Breast epithelium (tissue), 4 donors: ENCODE results near the gene PDCD2L. TPM values are rescaled to one million over a fixed set of nuclear protein-coding genes. Genes with fewer than 3 reads are reported as not detected.

Experiments
- DNase-seq, 2 donors: peaks; one replicate each; pipeline ENCODE4 v3.0.0-alpha.2; 2019; ENCODE audit warnings: low spot score in 2 of 2
- H3K27ac ChIP-seq, 2 donors: fragments of 200-600 bp; sonication (generic) in 1 of 2; one replicate each; pipeline ENCODE4 v1.5.1; 2016 to 2019; ENCODE audit warnings: mild to moderate bottlenecking in 1 of 2
- H3K27me3 ChIP-seq, 2 donors: fragments of 200-600 bp; sonication (generic) in 1 of 2; one replicate each; pipeline versions ENCODE4 v1.5.1 to v1.6.0; 2017 to 2019; ENCODE audit warnings: control low read depth in 1 of 2, mild to moderate bottlenecking in 1 of 2
- H3K36me3 ChIP-seq: fragments of 200-600 bp; one replicate; pipeline ENCODE4 v1.5.1; 2019
- H3K4me1 ChIP-seq, 2 donors: fragments of 200-600 bp; sonication (generic); one replicate each; pipeline ENCODE4 v1.5.1; 2016 to 2019; ENCODE audit warnings: control low read depth in 1 of 2
- H3K4me3 ChIP-seq, 3 donors: fragments of 200-600 bp; sonication (generic); 1 replicate in 2 of 3; 2 replicates in 1 of 3; pipeline ENCODE4 v1.5.1; 2016 to 2019; ENCODE audit warnings: mild to moderate bottlenecking in 3 of 3, moderate library complexity in 2 of 3
- H3K9me3 ChIP-seq, 2 donors: fragments of 200-600 bp; sonication (generic) in 1 of 2; one replicate each; pipeline ENCODE4 v1.5.1; 2016 to 2019; ENCODE audit warnings: control low read depth in 1 of 2
- CTCF ChIP-seq, 3 donors: fragments of 450-650 bp; IDR thresholded peaks; one replicate each; pipeline ENCODE4 v1.5.1; 2016 to 2017; ENCODE audit warnings: antibody characterized with exemption in 3 of 3, mild to moderate bottlenecking in 3 of 3, moderate library complexity in 3 of 3
- POLR2A ChIP-seq: fragments of 450-650 bp; IDR thresholded peaks from one replicate; pipeline ENCODE4 v1.6.1; 2016; ENCODE audit warnings: antibody characterized with exemption, mild to moderate bottlenecking, moderate library complexity
- POLR2AphosphoS5 ChIP-seq, 3 donors: sonication (generic); formaldehyde crosslinking; IDR thresholded peaks; one replicate each; pipeline ENCODE4 v1.6.1; 2017; ENCODE audit warnings: antibody characterized with exemption in 3 of 3
- intact Hi-C: fragments of 100-400 bp; cut with DNase I; formaldehyde crosslinking; loops from one replicate; pipeline ENCODE4 v1.15.1; 2023; ENCODE audit warnings: low total_unique reads
- total RNA-seq, 3 donors: library from RNA; depleted of rRNA; stranded (reverse); fragments of >200 nt; gene quantifications; one replicate each; pipeline ENCODE4 v1.1.0, GENCODE V29; 2016

PDCD2L gene
- total RNA-seq, 3 donors from 2014 or later: 7.8 to 15.7 (median 10.9) TPM

- Histone ChIP-seq H3K4me3 (no peak overlapping the region), H3K4me1 (no peaks in the 10 kb centered on the region), H3K27me3 (no peaks in the 10 kb centered on the region), H3K27ac (peak overlapping the region in 1 of 2 donors; percentile 86), H3K9me3 (no peaks in the 10 kb centered on the region), H3K36me3 (no peaks in the 10 kb centered on the region)
- TF ChIP-seq POLR2A: no peak
- DNase-seq: no peak
- intact Hi-C loops: no loop called here
Measured at GRCh38 chr19:34360354-34360909, 43.8 kb upstream of the PDCD2L start.

- intact Hi-C loops: no loop called here
- Histone ChIP-seq H3K27me3 (no peaks in the 10 kb centered on the region), H3K36me3 (no peaks in the 10 kb centered on the region), H3K4me1 (peaks cover 0 to 4% of the 10 kb centered on the region in 2 donors), H3K4me3 (no peak overlapping the region), H3K9me3 (no peaks in the 10 kb centered on the region), H3K27ac (no peak overlapping the region)
- no peak for DNase-seq
- TF ChIP-seq POLR2A (no peak), POLR2AphosphoS5 (IDR thresholded peaks at IDR 0.05) (no peak), CTCF (IDR thresholded peaks at IDR 0.05) (no peak)
Measured at GRCh38 chr19:34362679-34363069, 41.5 kb upstream of the PDCD2L start.

- Histone ChIP-seq H3K9me3 (no peaks in the 10 kb centered on the region), H3K4me1 (peaks cover 0 to 4% of the 10 kb centered on the region in 2 donors), H3K36me3 (no peaks in the 10 kb centered on the region), H3K27me3 (no peaks in the 10 kb centered on the region), H3K4me3 (no peak overlapping the region), H3K27ac (no peak overlapping the region)
- DNase-seq: no peak
- TF ChIP-seq CTCF (IDR thresholded peaks at IDR 0.05): no peak
- TF ChIP-seq POLR2AphosphoS5 (IDR thresholded peaks at IDR 0.05): no peak
- TF ChIP-seq POLR2A: no peak
- intact Hi-C loops: no loop called here
Measured at GRCh38 chr19:34363094-34363493, 41.1 kb upstream of the PDCD2L start.

GRCh38 chr19:34363930-34364329 lies 40.3 kb upstream of the PDCD2L start:
- H3K27me3 ChIP-seq: no peaks in the 10 kb centered on the region
- no peaks in the 10 kb centered on the region for H3K9me3 ChIP-seq
- no peak overlapping the region for H3K4me3 ChIP-seq
- intact Hi-C loops: no loop called here
- no peaks in the 10 kb centered on the region for H3K36me3 ChIP-seq
- no peak overlapping the region for H3K27ac ChIP-seq
- DNase-seq: no peak
- TF ChIP-seq CTCF (IDR thresholded peaks at IDR 0.05): no peak
- TF ChIP-seq POLR2AphosphoS5 (IDR thresholded peaks at IDR 0.05): no peak
- TF ChIP-seq POLR2A: no peak
- peaks cover 0 to 4% of the 10 kb centered on the region in 2 donors for H3K4me1 ChIP-seq

GRCh38 chr19:34364462-34364829 lies 39.8 kb upstream of the PDCD2L start:
- H3K27me3 ChIP-seq: no peaks in the 10 kb centered on the region
- no peaks in the 10 kb centered on the region for H3K9me3 ChIP-seq
- H3K27ac ChIP-seq: peak overlapping the region in 1 of 2 donors; percentile 73
- no peaks in the 10 kb centered on the region for H3K36me3 ChIP-seq
- H3K4me3 ChIP-seq: peak overlapping the region; percentile 94 to 95 (median 95)
- TF ChIP-seq POLR2AphosphoS5 (IDR thresholded peaks at IDR 0.05) (no peak), CTCF (IDR thresholded peaks at IDR 0.05) (no peak), POLR2A (no peak)
- H3K4me1 ChIP-seq: peaks cover 0 to 4% of the 10 kb centered on the region in 2 donors
- intact Hi-C loops: no loop called here
- DNase-seq: no peak
